HepG2 (cell line): ENCODE data around the gene COASY. TPM values are rescaled to one million over a fixed set of nuclear protein-coding genes. Genes with fewer than 3 reads are reported as not detected.

Experiments
- BRCA1 ChIP-seq: sonication (generic); formaldehyde crosslinking; IDR thresholded peaks from 2 replicates; pipeline ENCODE4 v1.4.0; 2020; ENCODE audit warnings: missing genetic modification reagents
- ELF3 ChIP-seq: IDR thresholded peaks from 2 replicates; pipeline ENCODE4 v1.6.1; 2016; ENCODE audit warnings: missing genetic modification reagents, missing compliant biosample characterization
- FOSL2 ChIP-seq: sonication (generic); formaldehyde crosslinking; IDR thresholded peaks from 2 replicates; pipeline ENCODE4 v1.4.0; 2020; ENCODE audit warnings: missing genetic modification reagents
- FOXK1 ChIP-seq: sonication (generic); formaldehyde crosslinking; IDR thresholded peaks from 2 replicates; pipeline ENCODE4 v1.4.0; 2020; ENCODE audit warnings: low read depth, missing genetic modification reagents, borderline replicate concordance
- GABPB1 ChIP-seq: IDR thresholded peaks from 2 replicates; pipeline ENCODE4 v1.6.1; 2016; ENCODE audit warnings: mild to moderate bottlenecking, missing genetic modification reagents, moderate library complexity, missing compliant biosample characterization
- IRF2 ChIP-seq: IDR thresholded peaks from 2 replicates; pipeline ENCODE4 v1.6.1; 2018; ENCODE audit warnings: missing genetic modification reagents, missing compliant biosample characterization
- KDM1A ChIP-seq: IDR thresholded peaks from 2 replicates; pipeline ENCODE4 v1.6.1; 2016; ENCODE audit warnings: missing compliant biosample characterization
- KDM2A ChIP-seq: sonication (generic); formaldehyde crosslinking; IDR thresholded peaks from 2 replicates; pipeline ENCODE4 v1.4.0; 2020; ENCODE audit warnings: low read depth, missing genetic modification reagents, borderline replicate concordance
- KDM4B ChIP-seq: sonication (generic); formaldehyde crosslinking; IDR thresholded peaks from 2 replicates; pipeline ENCODE4 v1.4.0; 2020; ENCODE audit warnings: missing genetic modification reagents
- KLF16 ChIP-seq, 2 experiments: sonication (generic) in 1 of 2; formaldehyde crosslinking in 1 of 2; IDR thresholded peaks; 2 replicates each; pipeline versions ENCODE4 v1.6.1 to v1.8.0; 2016 to 2023; ENCODE audit warnings: missing genetic modification reagents in 2 of 2, missing compliant biosample characterization in 1 of 2
- MEF2D ChIP-seq: sonication (generic); formaldehyde crosslinking; IDR thresholded peaks from 2 replicates; pipeline ENCODE4 v1.5.1; 2020; ENCODE audit warnings: mild to moderate bottlenecking, missing genetic modification reagents
- POLR2AphosphoS5 ChIP-seq: IDR thresholded peaks from 2 replicates; pipeline ENCODE4 v1.6.1; 2012; ENCODE audit warnings: low read depth, low read length
- SYNCRIP ChIP-seq: fragments of 200-400 bp; formaldehyde crosslinking; IDR thresholded peaks from 2 replicates; pipeline ENCODE4 v1.6.1; 2018; ENCODE audit warnings: mild to moderate bottlenecking, low read depth, low read length; ENCODE audit not compliant: insufficient read depth
- TBX2 ChIP-seq: sonication (generic); formaldehyde crosslinking; IDR thresholded peaks from 2 replicates; pipeline ENCODE4 v1.5.0; 2020; ENCODE audit warnings: missing genetic modification reagents, mild to moderate bottlenecking, borderline replicate concordance
- ZFP37 ChIP-seq: sonication (generic); formaldehyde crosslinking; IDR thresholded peaks from 2 replicates; pipeline ENCODE4 v1.4.0; 2020; ENCODE audit warnings: missing genetic modification reagents, borderline replicate concordance
- ZKSCAN1 ChIP-seq: fragments of 150-350 bp; IDR thresholded peaks from 2 replicates; pipeline ENCODE4 v1.6.1; 2014; ENCODE audit warnings: low read length
- ZNF441 ChIP-seq: sonication (generic); formaldehyde crosslinking; IDR thresholded peaks from 2 replicates; pipeline ENCODE4 v1.7.0; 2021; ENCODE audit warnings: missing genetic modification reagents, borderline replicate concordance
- ZNF557 ChIP-seq: sonication (generic); formaldehyde crosslinking; IDR thresholded peaks from 2 replicates; pipeline ENCODE4 v1.4.0; 2020; ENCODE audit warnings: missing genetic modification reagents
- ZNF746 ChIP-seq: sonication (generic); formaldehyde crosslinking; IDR thresholded peaks from 2 replicates; pipeline ENCODE4 v1.8.0; 2022; ENCODE audit warnings: mild to moderate bottlenecking, missing genetic modification reagents
- polyA plus RNA-seq, 8 experiments: library from polyadenylated mRNA; depleted of rRNA in 3 of 8; stranded (reverse) in 7 of 8; unstranded in 1 of 8; fragments of >200 nt; fragmentation: Illumina TruSeq in 4 of 8; extraction: Trizol in 4 of 8; gene quantifications; 2 replicates each; pipeline versions ENCODE4 v1.2.1 to v1.2.3, GENCODE V29; 2011 to 2016; ENCODE audit warnings: low read depth in 4 of 8, missing spikeins in 1 of 8, mixed read lengths in 1 of 8; ENCODE audit not compliant: insufficient read depth in 1 of 8
- total RNA-seq, 5 experiments: library from RNA; depleted of rRNA; stranded (reverse); fragments of >200 nt; fragmentation: Illumina TruSeq; extraction: Trizol; gene quantifications; 2 replicates each; pipeline ENCODE4 v1.2.3, GENCODE V29; 2016; ENCODE audit warnings: low read depth in 1 of 5
- TF ChIP-seq, protein P1 (sequence below): sonication (generic); formaldehyde crosslinking; IDR thresholded peaks from 2 replicates; pipeline ENCODE4 v1.4.0; 2020; ENCODE audit warnings: missing genetic modification reagents, borderline replicate concordance
- TF ChIP-seq, protein P2 (sequence below): sonication (generic); formaldehyde crosslinking; IDR thresholded peaks from 2 replicates; pipeline ENCODE4 v1.4.0; 2020; ENCODE audit warnings: missing genetic modification reagents
- TF ChIP-seq, protein P3 (sequence below): sonication (generic); formaldehyde crosslinking; IDR thresholded peaks from 2 replicates; pipeline ENCODE4 v1.4.0; 2020; ENCODE audit warnings: low read depth, mild to moderate bottlenecking, missing genetic modification reagents
- TF ChIP-seq, protein P4 (sequence below): fragments of 450-650 bp; IDR thresholded peaks from 2 replicates; pipeline ENCODE4 v1.6.1; 2017; ENCODE audit warnings: mild to moderate bottlenecking

The COASY gene
- total and polyA plus RNA-seq, 2 of the 13 experiments (the other 11 are each of a cell fraction or from before 2014, with no cell fraction given), result 90.7 to 125 TPM

DNA sequence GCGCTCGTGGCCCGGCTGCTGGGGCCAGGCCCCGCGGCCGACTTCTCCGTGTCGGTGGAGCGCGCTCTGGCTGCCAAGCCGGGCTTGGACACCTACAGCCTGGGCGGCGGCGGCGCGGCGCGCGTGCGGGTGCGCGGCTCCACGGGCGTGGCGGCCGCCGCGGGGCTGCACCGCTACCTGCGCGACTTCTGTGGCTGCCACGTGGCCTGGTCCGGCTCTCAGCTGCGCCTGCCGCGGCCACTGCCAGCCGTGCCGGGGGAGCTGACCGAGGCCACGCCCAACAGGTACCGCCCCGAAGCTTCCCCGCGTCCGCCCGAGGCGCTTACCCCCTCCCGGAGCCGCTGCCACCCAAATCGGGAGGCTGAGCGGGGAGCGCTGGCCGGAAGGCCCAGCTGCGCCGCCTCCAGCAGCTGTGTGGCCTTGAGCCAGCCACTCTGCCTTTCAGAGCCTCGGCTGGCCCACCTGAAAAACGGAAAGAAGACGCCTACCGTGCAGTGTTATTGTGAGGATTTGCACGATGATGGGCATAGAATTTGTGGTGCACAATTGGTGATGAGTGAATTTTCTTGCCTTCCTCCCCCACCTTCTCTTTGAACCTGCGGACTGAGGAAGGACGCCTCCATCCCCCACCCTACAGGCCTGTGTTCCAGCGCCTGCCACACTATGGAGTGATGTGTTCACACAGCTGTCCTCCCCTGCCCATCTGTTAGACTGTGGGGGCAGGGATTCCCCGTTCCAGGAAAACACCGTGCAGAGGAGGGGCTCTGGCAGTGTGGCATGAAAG lies 25.4 kb upstream of the COASY start (continued):
- peak in 1 of 2 experiments; percentile 81; a peak in 2 of 4 replicates for TF ChIP-seq KLF16 (CRISPR knock-in tag; IDR thresholded peaks at IDR 0.05)
- peak; percentile 35; the same call in 1 of the 2 replicates for TF ChIP-seq TBX2 (CRISPR knock-in tag)
- TF ChIP-seq ZNF746 (CRISPR knock-in tag), result peak; percentile 72
- TF ChIP-seq ZFP37 (CRISPR knock-in tag), result peak; percentile 17; the same call in 1 of the 2 replicates
- TF ChIP-seq, protein P1, sequence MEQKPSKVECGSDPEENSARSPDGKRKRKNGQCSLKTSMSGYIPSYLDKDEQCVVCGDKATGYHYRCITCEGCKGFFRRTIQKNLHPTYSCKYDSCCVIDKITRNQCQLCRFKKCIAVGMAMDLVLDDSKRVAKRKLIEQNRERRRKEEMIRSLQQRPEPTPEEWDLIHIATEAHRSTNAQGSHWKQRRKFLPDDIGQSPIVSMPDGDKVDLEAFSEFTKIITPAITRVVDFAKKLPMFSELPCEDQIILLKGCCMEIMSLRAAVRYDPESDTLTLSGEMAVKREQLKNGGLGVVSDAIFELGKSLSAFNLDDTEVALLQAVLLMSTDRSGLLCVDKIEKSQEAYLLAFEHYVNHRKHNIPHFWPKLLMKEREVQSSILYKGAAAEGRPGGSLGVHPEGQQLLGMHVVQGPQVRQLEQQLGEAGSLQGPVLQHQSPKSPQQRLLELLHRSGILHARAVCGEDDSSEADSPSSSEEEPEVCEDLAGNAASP (CRISPR knock-in tag), result peak; percentile 72
- peak; percentile 90 for TF ChIP-seq GABPB1 (CRISPR knock-in tag)
- TF ChIP-seq, protein P2, sequence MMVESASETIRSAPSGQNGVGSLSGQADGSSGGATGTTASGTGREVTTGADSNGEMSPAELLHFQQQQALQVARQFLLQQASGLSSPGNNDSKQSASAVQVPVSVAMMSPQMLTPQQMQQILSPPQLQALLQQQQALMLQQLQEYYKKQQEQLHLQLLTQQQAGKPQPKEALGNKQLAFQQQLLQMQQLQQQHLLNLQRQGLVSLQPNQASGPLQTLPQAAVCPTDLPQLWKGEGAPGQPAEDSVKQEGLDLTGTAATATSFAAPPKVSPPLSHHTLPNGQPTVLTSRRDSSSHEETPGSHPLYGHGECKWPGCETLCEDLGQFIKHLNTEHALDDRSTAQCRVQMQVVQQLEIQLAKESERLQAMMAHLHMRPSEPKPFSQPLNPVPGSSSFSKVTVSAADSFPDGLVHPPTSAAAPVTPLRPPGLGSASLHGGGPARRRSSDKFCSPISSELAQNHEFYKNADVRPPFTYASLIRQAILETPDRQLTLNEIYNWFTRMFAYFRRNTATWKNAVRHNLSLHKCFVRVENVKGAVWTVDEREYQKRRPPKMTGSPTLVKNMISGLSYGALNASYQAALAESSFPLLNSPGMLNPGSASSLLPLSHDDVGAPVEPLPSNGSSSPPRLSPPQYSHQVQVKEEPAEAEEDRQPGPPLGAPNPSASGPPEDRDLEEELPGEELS (CRISPR knock-in tag), result peak; percentile 71
- peak; percentile 93 for TF ChIP-seq KDM4B (CRISPR knock-in tag)
- peak; percentile 50; the same call in 1 of the 2 replicates for TF ChIP-seq POLR2AphosphoS5
- peak; percentile 81 for TF ChIP-seq ELF3 (CRISPR knock-in tag)
- peak; percentile 73; the same call in 1 of the 2 replicates for TF ChIP-seq MEF2D (CRISPR knock-in tag)
- peak; percentile 77; the same call in 1 of the 2 replicates for TF ChIP-seq FOXK1 (CRISPR knock-in tag)
- TF ChIP-seq KDM2A, result peak; percentile 83
- peak; percentile 39; the same call in 1 of the 2 replicates for TF ChIP-seq ZNF557
- TF ChIP-seq ZNF441 (CRISPR knock-in tag), result peak; percentile 82; the same call in 1 of the 2 replicates
- TF ChIP-seq FOSL2 (CRISPR knock-in tag), result peak; percentile 59
- TF ChIP-seq SYNCRIP, result no peak
- TF ChIP-seq BRCA1 (CRISPR knock-in tag), result no peak
- TF ChIP-seq, protein P3, sequence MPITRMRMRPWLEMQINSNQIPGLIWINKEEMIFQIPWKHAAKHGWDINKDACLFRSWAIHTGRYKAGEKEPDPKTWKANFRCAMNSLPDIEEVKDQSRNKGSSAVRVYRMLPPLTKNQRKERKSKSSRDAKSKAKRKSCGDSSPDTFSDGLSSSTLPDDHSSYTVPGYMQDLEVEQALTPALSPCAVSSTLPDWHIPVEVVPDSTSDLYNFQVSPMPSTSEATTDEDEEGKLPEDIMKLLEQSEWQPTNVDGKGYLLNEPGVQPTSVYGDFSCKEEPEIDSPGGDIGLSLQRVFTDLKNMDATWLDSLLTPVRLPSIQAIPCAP (CRISPR knock-in tag), result no peak; the same call in 1 of the 2 replicates
- peak; percentile 76; the same call in 1 of the 2 replicates for TF ChIP-seq IRF2 (CRISPR knock-in tag)
- TF ChIP-seq, protein P4, sequence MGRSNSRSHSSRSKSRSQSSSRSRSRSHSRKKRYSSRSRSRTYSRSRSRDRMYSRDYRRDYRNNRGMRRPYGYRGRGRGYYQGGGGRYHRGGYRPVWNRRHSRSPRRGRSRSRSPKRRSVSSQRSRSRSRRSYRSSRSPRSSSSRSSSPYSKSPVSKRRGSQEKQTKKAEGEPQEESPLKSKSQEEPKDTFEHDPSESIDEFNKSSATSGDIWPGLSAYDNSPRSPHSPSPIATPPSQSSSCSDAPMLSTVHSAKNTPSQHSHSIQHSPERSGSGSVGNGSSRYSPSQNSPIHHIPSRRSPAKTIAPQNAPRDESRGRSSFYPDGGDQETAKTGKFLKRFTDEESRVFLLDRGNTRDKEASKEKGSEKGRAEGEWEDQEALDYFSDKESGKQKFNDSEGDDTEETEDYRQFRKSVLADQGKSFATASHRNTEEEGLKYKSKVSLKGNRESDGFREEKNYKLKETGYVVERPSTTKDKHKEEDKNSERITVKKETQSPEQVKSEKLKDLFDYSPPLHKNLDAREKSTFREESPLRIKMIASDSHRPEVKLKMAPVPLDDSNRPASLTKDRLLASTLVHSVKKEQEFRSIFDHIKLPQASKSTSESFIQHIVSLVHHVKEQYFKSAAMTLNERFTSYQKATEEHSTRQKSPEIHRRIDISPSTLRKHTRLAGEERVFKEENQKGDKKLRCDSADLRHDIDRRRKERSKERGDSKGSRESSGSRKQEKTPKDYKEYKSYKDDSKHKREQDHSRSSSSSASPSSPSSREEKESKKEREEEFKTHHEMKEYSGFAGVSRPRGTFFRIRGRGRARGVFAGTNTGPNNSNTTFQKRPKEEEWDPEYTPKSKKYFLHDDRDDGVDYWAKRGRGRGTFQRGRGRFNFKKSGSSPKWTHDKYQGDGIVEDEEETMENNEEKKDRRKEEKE, result no peak
- TF ChIP-seq KDM1A (CRISPR knock-in tag), result 0 out of 2 replicates have a peak, but pooled peaks have one; percentile 5
- TF ChIP-seq ZKSCAN1, result no peak
